ENCODE results near the gene ACOD1. TPM values are rescaled to one million over a fixed set of nuclear protein-coding genes. Genes with fewer than 3 reads are reported as not detected.

ACOD1 gene
- total and polyA plus RNA-seq, 2 of the 13 experiments (the other 11 are each of a cell fraction or from before 2014, with no cell fraction given) = not detected

- TF ChIP-seq HNF1A (IDR thresholded peaks at IDR 0.05; ENCODE audit: low read depth) (no peak), HNF1A (CRISPR knock-in tag; IDR thresholded peaks at IDR 0.05; ENCODE audit: borderline replicate concordance) (peak; percentile 86), ZNF367 (CRISPR knock-in tag; IDR thresholded peaks at IDR 0.05; ENCODE audit: borderline replicate concordance) (no peak), JUND (CRISPR knock-in tag; IDR thresholded peaks at IDR 0.05) (no peak; the same call in 1 of the 2 replicates), ZBTB34 (CRISPR knock-in tag; IDR thresholded peaks at IDR 0.05) (peak; percentile 82; the same call in 1 of the 2 replicates), KLF12 (CRISPR knock-in tag; IDR thresholded peaks at IDR 0.05; ENCODE audit: borderline replicate concordance) (no peak), CERS6 (CRISPR knock-in tag; IDR thresholded peaks at IDR 0.05) (0 out of 2 replicates have a peak, but pooled peaks have one; percentile 60), MEF2D (CRISPR knock-in tag; IDR thresholded peaks at IDR 0.05) (no peak), ZEB1 (IDR thresholded peaks at IDR 0.05; ENCODE audit: insufficient replicate concordance, low read depth) (no peak), ZNF335 (CRISPR knock-in tag; IDR thresholded peaks at IDR 0.05) (peak; percentile 70; the same call in 1 of the 2 replicates), ZNF292 (CRISPR knock-in tag; IDR thresholded peaks at IDR 0.05; ENCODE audit: borderline replicate concordance, low read depth) (no peak), ZNF121 (CRISPR knock-in tag; IDR thresholded peaks at IDR 0.05) (no peak; the same call in 1 of the 2 replicates), ZNF17 (CRISPR knock-in tag; IDR thresholded peaks at IDR 0.05) (no peak), NBN (conservative IDR thresholded peaks at IDR 0.05) (no peak), ZNF510 (CRISPR knock-in tag; IDR thresholded peaks at IDR 0.05; ENCODE audit: low read depth) (no peak), NFATC3 (CRISPR knock-in tag; IDR thresholded peaks at IDR 0.05) (no peak), KLF6 (CRISPR knock-in tag; IDR thresholded peaks at IDR 0.05) (peak; percentile 82)
- TF ChIP-seq, protein P1, sequence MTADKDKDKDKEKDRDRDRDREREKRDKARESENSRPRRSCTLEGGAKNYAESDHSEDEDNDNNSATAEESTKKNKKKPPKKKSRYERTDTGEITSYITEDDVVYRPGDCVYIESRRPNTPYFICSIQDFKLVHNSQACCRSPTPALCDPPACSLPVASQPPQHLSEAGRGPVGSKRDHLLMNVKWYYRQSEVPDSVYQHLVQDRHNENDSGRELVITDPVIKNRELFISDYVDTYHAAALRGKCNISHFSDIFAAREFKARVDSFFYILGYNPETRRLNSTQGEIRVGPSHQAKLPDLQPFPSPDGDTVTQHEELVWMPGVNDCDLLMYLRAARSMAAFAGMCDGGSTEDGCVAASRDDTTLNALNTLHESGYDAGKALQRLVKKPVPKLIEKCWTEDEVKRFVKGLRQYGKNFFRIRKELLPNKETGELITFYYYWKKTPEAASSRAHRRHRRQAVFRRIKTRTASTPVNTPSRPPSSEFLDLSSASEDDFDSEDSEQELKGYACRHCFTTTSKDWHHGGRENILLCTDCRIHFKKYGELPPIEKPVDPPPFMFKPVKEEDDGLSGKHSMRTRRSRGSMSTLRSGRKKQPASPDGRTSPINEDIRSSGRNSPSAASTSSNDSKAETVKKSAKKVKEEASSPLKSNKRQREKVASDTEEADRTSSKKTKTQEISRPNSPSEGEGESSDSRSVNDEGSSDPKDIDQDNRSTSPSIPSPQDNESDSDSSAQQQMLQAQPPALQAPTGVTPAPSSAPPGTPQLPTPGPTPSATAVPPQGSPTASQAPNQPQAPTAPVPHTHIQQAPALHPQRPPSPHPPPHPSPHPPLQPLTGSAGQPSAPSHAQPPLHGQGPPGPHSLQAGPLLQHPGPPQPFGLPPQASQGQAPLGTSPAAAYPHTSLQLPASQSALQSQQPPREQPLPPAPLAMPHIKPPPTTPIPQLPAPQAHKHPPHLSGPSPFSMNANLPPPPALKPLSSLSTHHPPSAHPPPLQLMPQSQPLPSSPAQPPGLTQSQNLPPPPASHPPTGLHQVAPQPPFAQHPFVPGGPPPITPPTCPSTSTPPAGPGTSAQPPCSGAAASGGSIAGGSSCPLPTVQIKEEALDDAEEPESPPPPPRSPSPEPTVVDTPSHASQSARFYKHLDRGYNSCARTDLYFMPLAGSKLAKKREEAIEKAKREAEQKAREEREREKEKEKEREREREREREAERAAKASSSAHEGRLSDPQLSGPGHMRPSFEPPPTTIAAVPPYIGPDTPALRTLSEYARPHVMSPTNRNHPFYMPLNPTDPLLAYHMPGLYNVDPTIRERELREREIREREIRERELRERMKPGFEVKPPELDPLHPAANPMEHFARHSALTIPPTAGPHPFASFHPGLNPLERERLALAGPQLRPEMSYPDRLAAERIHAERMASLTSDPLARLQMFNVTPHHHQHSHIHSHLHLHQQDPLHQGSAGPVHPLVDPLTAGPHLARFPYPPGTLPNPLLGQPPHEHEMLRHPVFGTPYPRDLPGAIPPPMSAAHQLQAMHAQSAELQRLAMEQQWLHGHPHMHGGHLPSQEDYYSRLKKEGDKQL (CRISPR knock-in tag; IDR thresholded peaks at IDR 0.05; ENCODE audit: low read depth) = 0 out of 2 replicates have a peak, but pooled peaks have one; percentile 21
Measured at GRCh38 chr13:76991796-76992547, 43.7 kb downstream of the ACOD1 start, which contains the start of gene CLN5 (continued).
